DOHH2 (cell line): ENCODE results near the gene TMEM107.

Experiments
- H3F3A ChIP-seq: fragments of 200-600 bp; sonication (generic), shearing (Covaris generic); 2 replicates; pipeline ENCODE4 v1.6.0; 2016; ENCODE audit warnings: antibody characterized with exemption, mild to moderate bottlenecking; ENCODE audit not compliant: control insufficient read depth, insufficient read depth
- H3K27ac ChIP-seq: fragments of 200-600 bp; sonication (generic); 2 replicates; pipeline ENCODE4 v1.5.1; 2014; ENCODE audit warnings: low read depth, mild to moderate bottlenecking, low read length, moderate library complexity
- H3K27me3 ChIP-seq: fragments of 200-600 bp; sonication (generic); 2 replicates; pipeline ENCODE4 v1.6.1; 2014; ENCODE audit warnings: mild to moderate bottlenecking, low read length, mixed read lengths; ENCODE audit not compliant: control insufficient read depth
- H3K36me3 ChIP-seq: fragments of 200-600 bp; sonication (generic); 2 replicates; pipeline ENCODE4 v1.6.1; 2014; ENCODE audit warnings: mild to moderate bottlenecking, low read length, moderate library complexity, mixed read lengths; ENCODE audit not compliant: control insufficient read depth
- H3K4me1 ChIP-seq: fragments of 200-600 bp; sonication (generic); 2 replicates; pipeline ENCODE4 v1.6.1; 2014; ENCODE audit warnings: mild to moderate bottlenecking, low read length, mixed read lengths; ENCODE audit not compliant: control insufficient read depth
- H3K4me2 ChIP-seq: fragments of 200-600 bp; sonication (generic); 2 replicates; pipeline ENCODE4 v1.6.0; 2014; ENCODE audit warnings: mild to moderate bottlenecking, low read length, moderate library complexity
- H3K4me3 ChIP-seq: fragments of 200-600 bp; sonication (generic); 2 replicates; pipeline ENCODE4 v1.5.1; 2014; ENCODE audit warnings: mild to moderate bottlenecking, low read length, mixed read lengths
- H3K79me2 ChIP-seq: fragments of 200-600 bp; sonication (generic); 2 replicates; pipeline ENCODE4 v1.6.1; 2014; ENCODE audit warnings: mild to moderate bottlenecking, low read length, mixed read lengths; ENCODE audit not compliant: control insufficient read depth
- H3K9me2 ChIP-seq: fragments of 200-600 bp; sonication (generic); replicated peaks from 2 replicates; pipeline ENCODE4 v1.6.1; 2014; ENCODE audit warnings: mild to moderate bottlenecking, low read length, mixed read lengths; ENCODE audit not compliant: control insufficient read depth
- H3K9me3 ChIP-seq: fragments of 200-600 bp; sonication (generic); 2 replicates; pipeline ENCODE4 v1.6.1; 2014; ENCODE audit warnings: antibody characterized with exemption, low read length, mixed read lengths; ENCODE audit not compliant: control insufficient read depth, insufficient read depth
- H4K20me1 ChIP-seq: fragments of 200-600 bp; sonication (generic); 2 replicates; pipeline ENCODE4 v1.6.0; 2014; ENCODE audit warnings: low read depth, mild to moderate bottlenecking, antibody characterized with exemption, low read length, moderate library complexity; ENCODE audit not compliant: control insufficient read depth, insufficient read depth
- EZH2phosphoT487 ChIP-seq: fragments of 200-600 bp; sonication (generic); IDR thresholded peaks from 2 replicates; pipeline ENCODE4 v1.6.1; 2017; ENCODE audit warnings: borderline replicate concordance, mild to moderate bottlenecking, antibody characterized with exemption, low read length, moderate library complexity, mixed read lengths
- TF ChIP-seq, protein P1 (sequence below): fragments of 200-600 bp; sonication (generic); IDR thresholded peaks from one replicate; pipeline ENCODE4 v1.5.1; 2014; ENCODE audit warnings: antibody characterized with exemption, mild to moderate bottlenecking, low read depth, low read length; ENCODE audit not compliant: poor library complexity, severe bottlenecking

TMEM107 gene

DNA sequence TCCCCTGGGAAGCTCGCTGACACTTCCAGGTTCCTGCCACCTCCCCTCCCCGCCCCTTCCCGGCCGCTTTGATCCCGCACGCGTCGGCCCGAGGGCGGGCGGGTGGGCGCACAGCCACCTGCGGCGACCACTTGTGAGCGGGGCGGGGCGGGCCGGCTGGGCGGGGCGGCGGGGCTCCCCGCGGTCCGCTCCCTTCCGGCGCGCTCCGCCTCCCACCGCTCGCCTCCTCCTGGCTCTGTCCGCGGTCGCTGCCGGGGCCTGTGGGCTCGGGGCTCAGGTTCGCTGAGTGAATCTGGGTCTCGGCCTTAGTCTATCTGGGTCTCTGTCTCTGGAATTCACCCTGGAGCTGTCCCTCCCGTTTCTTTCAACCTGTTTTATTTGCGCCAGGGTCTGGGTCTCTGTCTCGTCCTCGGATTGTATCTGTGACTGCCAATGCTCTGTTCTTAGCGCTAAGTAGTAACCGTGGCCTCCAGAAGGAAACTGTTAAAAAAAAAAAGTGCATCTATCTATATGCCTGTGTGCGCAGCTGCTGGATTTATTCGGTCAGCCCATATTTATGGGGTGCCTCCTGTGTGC lies 49.6 kb downstream of the TMEM107 start:
- Histone ChIP-seq H3K4me3 (peak overlapping the region; percentile 80), H4K20me1 (0 out of 2 replicates have a peak, but pooled peaks cover 7% of the 10 kb centered on the region), H3K27me3 (peaks cover 63% of the 10 kb centered on the region), H3F3A (peaks cover 13% of the 10 kb centered on the region), H3K27ac (no peak overlapping the region), H3K4me1 (peaks cover 48% of the 10 kb centered on the region), H3K4me2 (peak overlapping the region; percentile 98), H3K36me3 (no peaks in the 10 kb centered on the region), H3K79me2 (no peaks in the 10 kb centered on the region), H3K9me3 (no peaks in the 10 kb centered on the region), H3K9me2 (no peaks in the 10 kb centered on the region)
- TF ChIP-seq, protein P1, sequence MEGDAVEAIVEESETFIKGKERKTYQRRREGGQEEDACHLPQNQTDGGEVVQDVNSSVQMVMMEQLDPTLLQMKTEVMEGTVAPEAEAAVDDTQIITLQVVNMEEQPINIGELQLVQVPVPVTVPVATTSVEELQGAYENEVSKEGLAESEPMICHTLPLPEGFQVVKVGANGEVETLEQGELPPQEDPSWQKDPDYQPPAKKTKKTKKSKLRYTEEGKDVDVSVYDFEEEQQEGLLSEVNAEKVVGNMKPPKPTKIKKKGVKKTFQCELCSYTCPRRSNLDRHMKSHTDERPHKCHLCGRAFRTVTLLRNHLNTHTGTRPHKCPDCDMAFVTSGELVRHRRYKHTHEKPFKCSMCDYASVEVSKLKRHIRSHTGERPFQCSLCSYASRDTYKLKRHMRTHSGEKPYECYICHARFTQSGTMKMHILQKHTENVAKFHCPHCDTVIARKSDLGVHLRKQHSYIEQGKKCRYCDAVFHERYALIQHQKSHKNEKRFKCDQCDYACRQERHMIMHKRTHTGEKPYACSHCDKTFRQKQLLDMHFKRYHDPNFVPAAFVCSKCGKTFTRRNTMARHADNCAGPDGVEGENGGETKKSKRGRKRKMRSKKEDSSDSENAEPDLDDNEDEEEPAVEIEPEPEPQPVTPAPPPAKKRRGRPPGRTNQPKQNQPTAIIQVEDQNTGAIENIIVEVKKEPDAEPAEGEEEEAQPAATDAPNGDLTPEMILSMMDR = no peak
- peak; percentile 46; the same call in 1 of the 2 replicates for TF ChIP-seq EZH2phosphoT487

DNA sequence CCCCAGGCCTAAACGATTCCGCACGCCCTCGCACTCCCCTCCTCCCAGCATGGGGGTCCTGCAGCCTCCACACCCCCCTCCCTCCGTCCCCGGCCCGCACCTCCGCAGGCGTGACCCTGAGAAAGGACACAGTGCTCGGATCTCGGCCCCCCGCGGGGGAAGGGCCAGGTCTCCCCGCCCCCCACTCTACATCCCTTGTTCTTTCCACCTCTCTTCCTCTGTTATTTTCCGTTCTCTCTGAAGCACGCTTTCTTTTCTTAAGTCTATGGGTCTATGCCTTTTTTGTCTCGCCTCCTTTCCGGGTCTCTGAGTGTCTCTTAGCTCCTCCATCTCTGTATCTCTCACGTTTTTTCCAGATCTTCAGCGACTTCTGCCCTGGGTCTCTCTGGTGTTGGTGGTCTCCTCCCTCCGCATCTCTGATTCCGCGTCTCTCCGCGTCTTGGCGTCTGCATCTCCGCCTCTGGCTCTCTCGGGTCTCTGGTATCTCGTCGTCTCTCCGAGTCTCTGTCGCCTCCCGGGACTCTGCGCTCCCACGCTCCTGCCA lies 50.2 kb downstream of the TMEM107 start:
- H3K9me3 ChIP-seq = no peaks in the 10 kb centered on the region
- no peaks in the 10 kb centered on the region for H3K36me3 ChIP-seq
- no peaks in the 10 kb centered on the region for H3K9me2 ChIP-seq
- H3K79me2 ChIP-seq = no peaks in the 10 kb centered on the region
- H3K4me2 ChIP-seq = peak overlapping the region; percentile 98
- H4K20me1 ChIP-seq = 0 out of 2 replicates have a peak, but pooled peaks cover 7% of the 10 kb centered on the region
- peaks cover 49% of the 10 kb centered on the region for H3K4me1 ChIP-seq
- H3K4me3 ChIP-seq = peak overlapping the region; percentile 80
- peaks cover 13% of the 10 kb centered on the region for H3F3A ChIP-seq
- no peak overlapping the region for H3K27ac ChIP-seq
- peaks cover 59% of the 10 kb centered on the region for H3K27me3 ChIP-seq
- no peak for TF ChIP-seq EZH2phosphoT487
- TF ChIP-seq, protein P1 = no peak

- H3K9me3 ChIP-seq = no peaks in the 10 kb centered on the region
- TF ChIP-seq, protein P1 = no peak
- no peak for TF ChIP-seq EZH2phosphoT487
- H3K27me3 ChIP-seq = peaks cover 59% of the 10 kb centered on the region
Measured at GRCh38 chr17:8125154-8125946, 50.8 kb downstream of the TMEM107 start.

More at GRCh38 chr17:8125154-8125946, 50.8 kb downstream of the TMEM107 start:
- H3F3A ChIP-seq = peaks cover 19% of the 10 kb centered on the region
- peak overlapping the region; percentile 98 for H3K4me2 ChIP-seq
- H3K79me2 ChIP-seq = no peaks in the 10 kb centered on the region
- 0 out of 2 replicates have a peak, but pooled peaks cover 7% of the 10 kb centered on the region for H4K20me1 ChIP-seq
- H3K27ac ChIP-seq = no peak overlapping the region
- H3K9me2 ChIP-seq = no peaks in the 10 kb centered on the region
- peaks cover 56% of the 10 kb centered on the region for H3K4me1 ChIP-seq
- peak overlapping the region; percentile 80 for H3K4me3 ChIP-seq
- no peaks in the 10 kb centered on the region for H3K36me3 ChIP-seq
